Measurements from ENCODE around the gene SPOP.

The SPOP gene

GRCh38 chr17:49592263-49592662 is 85.6 kb downstream of the SPOP start:
- DNase-seq (ENCODE audit: insufficient read length, low spot score) (no peak), FAIRE-seq (no peak)

GRCh38 chr17:49590874-49591273 is 87.0 kb downstream of the SPOP start:
- no peak for TF ChIP-seq CTCF (IDR thresholded peaks at IDR 0.05; ENCODE audit: insufficient read depth, missing control alignments)
- DNase-seq (ENCODE audit: insufficient read length, low spot score) (no peak), FAIRE-seq (no peak)

More at GRCh38 chr17:49592263-49592662, 85.6 kb downstream of the SPOP start:
- no peak for TF ChIP-seq CTCF (IDR thresholded peaks at IDR 0.05; ENCODE audit: insufficient read depth, missing control alignments)

GRCh38 chr17:49589577-49589927 is 88.3 kb downstream of the SPOP start:
- no peak for TF ChIP-seq CTCF (IDR thresholded peaks at IDR 0.05; ENCODE audit: insufficient read depth, missing control alignments)
- no peak for FAIRE-seq
- no peak for DNase-seq (ENCODE audit: insufficient read length, low spot score)

- no peak for TF ChIP-seq CTCF (IDR thresholded peaks at IDR 0.05; ENCODE audit: insufficient read depth, missing control alignments)
- DNase-seq (ENCODE audit: insufficient read length, low spot score): no peak
- FAIRE-seq: no peak
Observed at GRCh38 chr17:49588726-49589576, 88.9 kb downstream of the SPOP start.

GRCh38 chr17:49588312-49588711 is 89.6 kb downstream of the SPOP start:
- no peak for TF ChIP-seq CTCF (IDR thresholded peaks at IDR 0.05; ENCODE audit: insufficient read depth, missing control alignments)
- FAIRE-seq (no peak), DNase-seq (ENCODE audit: insufficient read length, low spot score) (no peak)

GRCh38 chr17:49587366-49588073 is 90.4 kb downstream of the SPOP start:
- no peak for DNase-seq (ENCODE audit: insufficient read length, low spot score)
- FAIRE-seq: no peak
- TF ChIP-seq CTCF (IDR thresholded peaks at IDR 0.05; ENCODE audit: insufficient read depth, missing control alignments): no peak

Data from D721Med (cell line).